Adrenal gland (tissue), 12 donors: ENCODE data around the gene HPCAL4. TPM values are rescaled to one million over a fixed set of nuclear protein-coding genes. Genes with fewer than 3 reads are reported as not detected.

Source experiments
- DNase-seq, 7 donors: peaks; one replicate each; pipeline ENCODE4 v3.0.0-alpha.2; 2019 to 2020
- H3K27ac ChIP-seq, 5 donors: fragments of 200-600 bp; sonication (generic) in 4 of 5; 1 replicate in 3 of 5; 2 replicates in 2 of 5; pipeline versions ENCODE4 v1.5.1 to v1.8.0; 2016 to 2020; ENCODE audit warnings: mild to moderate bottlenecking in 1 of 5
- H3K27me3 ChIP-seq: fragments of 200-600 bp; 2 replicates; pipeline ENCODE4 v1.8.0; 2021
- H3K36me3 ChIP-seq, 2 donors: fragments of 200-600 bp; replicated peaks in 1 of 2; 1 replicate in 1 of 2; 2 replicates in 1 of 2; pipeline versions ENCODE4 v1.5.1 to v1.8.0; 2018 to 2022
- H3K4me1 ChIP-seq, 2 donors: fragments of 200-600 bp; replicated peaks in 1 of 2; 1 replicate in 1 of 2; 2 replicates in 1 of 2; pipeline versions ENCODE4 v1.5.1 to v1.8.0; 2018 to 2021
- H3K4me3 ChIP-seq, 4 donors: fragments of 200-600 bp; sonication (generic) in 3 of 4; one replicate each; pipeline ENCODE4 v1.5.1; 2016 to 2018
- H3K9me3 ChIP-seq, 3 donors: fragments of 200-600 bp; sonication (generic) in 1 of 3; replicated peaks in 1 of 3; 1 replicate in 2 of 3; 2 replicates in 1 of 3; pipeline versions ENCODE4 v1.5.1 to v1.8.0; 2016 to 2021
- CTCF ChIP-seq, 6 experiments: fragments of 450-650 bp in 4 of 6; fragments of 200-600 bp in 2 of 6; sonication (generic) in 1 of 6; IDR thresholded peaks; 1 replicate in 5 of 6; 2 replicates in 1 of 6; pipeline versions ENCODE4 v1.5.1 to v1.8.0; 2016 to 2021; ENCODE audit warnings: antibody characterized with exemption in 6 of 6, mild to moderate bottlenecking in 2 of 6, moderate library complexity in 1 of 6
- POLR2A ChIP-seq, 2 donors: fragments of 450-650 bp; IDR thresholded peaks; one replicate each; pipeline ENCODE4 v1.6.1; 2017; ENCODE audit warnings: antibody characterized with exemption in 2 of 2, mild to moderate bottlenecking in 2 of 2, moderate library complexity in 1 of 2
- WGBS, 4 donors: extraction: QIAGEN DNeasy Blood & Tissue Kit in 2 of 4; methylation state at CpG; one replicate each; pipeline versions ENCODE4 v1.1.5 to v1.1.7; 2013 to 2017; 5-methylcytosine and 5-hydroxymethylcytosine counted together
- intact Hi-C, 2 donors: fragments of 100-400 bp; cut with DNase I; formaldehyde crosslinking; loops; one replicate each; pipeline versions ENCODE4 v1.14.1 to v1.15.0; 2022 to 2023
- polyA plus RNA-seq, 3 donors: library from polyadenylated mRNA; stranded (reverse); fragments of 200-250 nt in 2 of 3; fragments of 350-450 nt in 1 of 3; fragmentation: Illumina TruSeq in 1 of 3; extraction: RNeasy Lipid Tissue Mini Kit (QIAGEN cat#74804) in 1 of 3; gene quantifications; one replicate each; pipeline ENCODE4 v1.2.3, GENCODE V29; 2013 to 2014
- total RNA-seq, 9 donors: library from RNA; depleted of rRNA in 4 of 9; stranded (reverse); fragments of >200 nt in 4 of 9; fragments of 120-200 nt in 1 of 9; fragmentation: NEBNext Ultra II Directional in 1 of 9; extraction: Animal tissue kit (Norgen Biotek cat#: 25700) in 1 of 9; gene quantifications; one replicate each; pipeline versions ENCODE4 v1.1.0 to v1.2.4, GENCODE V29; 2013 to 2023
- donor health status: healthy with polysubstance abuse.
- donor health status: Bipolar disorder and iron deficiency.
- donor health status: DM: yes; HTN: yes; CAD: no.
- donor health status: DM: no; HTN: no; CAD: no.
- donor health status: DM: no; HTN: no; CAD: no.
- donor health status: DM: yes; HTN: yes; CAD: no.

HPCAL4 gene
- total and polyA plus RNA-seq, 12 donors: 0.42 to 9.9 (median 3.4) TPM; not detected in 4

- WGBS, 4 donors: 65 to 79% (median 74%) methylated on average over 2 to 3 of the region's 3 CpGs
- Histone ChIP-seq H3K27ac (peak overlapping the region in 3 of 5 donors; percentile 62 to 90 (median 63)), H3K4me3 (peak overlapping the region in 1 of 4 donors; percentile 59), H3K4me1 (no peaks in the 10 kb centered on the region), H3K27me3 (no peaks in the 10 kb centered on the region), H3K9me3 (no peaks in the 10 kb centered on the region), H3K36me3 (no peaks in the 10 kb centered on the region)
- intact Hi-C loops: no loop called here
- TF ChIP-seq CTCF (IDR thresholded peaks at IDR 0.05) (no peak), POLR2A (IDR thresholded peaks at IDR 0.05) (no peak)
- no peak for DNase-seq
These were observed 52.3 kb downstream of the HPCAL4 start for GRCh38 chr1:39638965-39639304.

- Histone ChIP-seq H3K4me1 (no peaks in the 10 kb centered on the region), H3K4me3 (peak overlapping the region in 1 of 4 donors; percentile 59), H3K36me3 (no peaks in the 10 kb centered on the region), H3K27me3 (no peaks in the 10 kb centered on the region), H3K27ac (peak overlapping the region in 2 of 5 donors; percentile 38 to 90), H3K9me3 (no peaks in the 10 kb centered on the region)
- intact Hi-C loops: no loop called here
- no peak for DNase-seq
- 57 to 81% (median 74%) methylated on average over 4 of the region's 4 CpGs for WGBS, 4 donors
- TF ChIP-seq CTCF (IDR thresholded peaks at IDR 0.05) (no peak), POLR2A (IDR thresholded peaks at IDR 0.05) (no peak)
These were observed 53.9 kb downstream of the HPCAL4 start for GRCh38 chr1:39637361-39637760.

- Histone ChIP-seq H3K27me3 (no peaks in the 10 kb centered on the region), H3K27ac (peak overlapping the region in 3 of 5 donors; percentile 48 to 90 (median 55)), H3K4me3 (peak overlapping the region in 1 of 4 donors; percentile 2), H3K9me3 (no peaks in the 10 kb centered on the region), H3K4me1 (no peaks in the 10 kb centered on the region), H3K36me3 (peaks cover 0 to 11% of the 10 kb centered on the region in 2 donors)
- DNase-seq: no peak
- TF ChIP-seq POLR2A (IDR thresholded peaks at IDR 0.05) (no peak), CTCF (IDR thresholded peaks at IDR 0.05) (no peak)
- intact Hi-C loops: no loop called here
- 55 to 73% (median 60%) methylated on average over 2 of the region's 2 CpGs for WGBS, 4 donors
These were observed 55.4 kb downstream of the HPCAL4 start for GRCh38 chr1:39635871-39636210.

- peak overlapping the region in 3 of 5 donors; percentile 48 to 90 (median 55) for H3K27ac ChIP-seq
- H3K4me3 ChIP-seq: peak overlapping the region in 1 of 4 donors; percentile 2
- H3K27me3 ChIP-seq: no peaks in the 10 kb centered on the region
- no peaks in the 10 kb centered on the region for H3K4me1 ChIP-seq
- intact Hi-C loops: no loop called here
- TF ChIP-seq CTCF (IDR thresholded peaks at IDR 0.05): no peak
- no peak for TF ChIP-seq POLR2A (IDR thresholded peaks at IDR 0.05)
- H3K9me3 ChIP-seq: no peaks in the 10 kb centered on the region
- DNase-seq: peak in 2 of 7 donors; percentile 27 to 65
- peaks cover 0 to 12% of the 10 kb centered on the region in 2 donors for H3K36me3 ChIP-seq
- WGBS, 4 donors: 63 to 72% (median 67%) methylated on average over 12 of the region's 12 CpGs
These were observed 55.9 kb downstream of the HPCAL4 start for GRCh38 chr1:39635205-39635870.
